ENCODE results near the gene FMN1.

The FMN1 gene

GRCh38 chr15:33080006-33080405, 114.5 kb downstream of the FMN1 start:
- H3K4me2 ChIP-seq, result no peak overlapping the region
- H3K79me2 ChIP-seq (ENCODE audit: insufficient read depth, low read depth), result no peaks in the 10 kb centered on the region
- H3K27ac ChIP-seq, result no peak overlapping the region
- no peak overlapping the region for H3K9ac ChIP-seq
- H3K27me3 ChIP-seq (ENCODE audit: insufficient read depth, low read depth), result no peaks in the 10 kb centered on the region
- H4K20me1 ChIP-seq (ENCODE audit: insufficient read depth), result no peaks in the 10 kb centered on the region
- no peaks in the 10 kb centered on the region for H3K4me1 ChIP-seq (ENCODE audit: low read depth, poor library complexity, severe bottlenecking)
- no peak for TF ChIP-seq CTCF (conservative IDR thresholded peaks at IDR 0.05; ENCODE audit: low read depth, low read length)
- H3K4me3 ChIP-seq (IDR thresholded peaks at IDR 0.05; ENCODE audit: insufficient read depth, low read depth, low read length), result no peak overlapping the region
- H3K36me3 ChIP-seq (ENCODE audit: insufficient read depth), result no peaks in the 10 kb centered on the region
- H2AFZ ChIP-seq (ENCODE audit: low read depth), result no peak overlapping the region

GRCh38 chr15:33078607-33079006, 115.9 kb downstream of the FMN1 start:
- no peak for TF ChIP-seq CTCF (conservative IDR thresholded peaks at IDR 0.05; ENCODE audit: low read depth, low read length)
- Histone ChIP-seq H4K20me1 (ENCODE audit: insufficient read depth) (no peaks in the 10 kb centered on the region), H3K4me2 (no peak overlapping the region), H3K4me3 (IDR thresholded peaks at IDR 0.05; ENCODE audit: insufficient read depth, low read depth, low read length) (no peak overlapping the region), H3K36me3 (ENCODE audit: insufficient read depth) (no peaks in the 10 kb centered on the region), H2AFZ (ENCODE audit: low read depth) (no peak overlapping the region), H3K27me3 (ENCODE audit: insufficient read depth, low read depth) (no peaks in the 10 kb centered on the region), H3K9ac (no peak overlapping the region), H3K27ac (no peak overlapping the region), H3K79me2 (ENCODE audit: insufficient read depth, low read depth) (no peaks in the 10 kb centered on the region), H3K4me1 (ENCODE audit: low read depth, poor library complexity, severe bottlenecking) (no peaks in the 10 kb centered on the region)

GRCh38 chr15:33076937-33077336, 117.6 kb downstream of the FMN1 start:
- H3K36me3 ChIP-seq (ENCODE audit: insufficient read depth), result no peaks in the 10 kb centered on the region
- no peaks in the 10 kb centered on the region for H3K4me1 ChIP-seq (ENCODE audit: low read depth, poor library complexity, severe bottlenecking)
- no peak overlapping the region for H3K4me2 ChIP-seq
- H2AFZ ChIP-seq (ENCODE audit: low read depth), result no peak overlapping the region
- no peak overlapping the region for H3K9ac ChIP-seq
- no peaks in the 10 kb centered on the region for H3K79me2 ChIP-seq (ENCODE audit: insufficient read depth, low read depth)
- TF ChIP-seq CTCF (conservative IDR thresholded peaks at IDR 0.05; ENCODE audit: low read depth, low read length), result no peak
- H3K27me3 ChIP-seq (ENCODE audit: insufficient read depth, low read depth), result no peaks in the 10 kb centered on the region
- H3K27ac ChIP-seq, result no peak overlapping the region
- no peak overlapping the region for H3K4me3 ChIP-seq (IDR thresholded peaks at IDR 0.05; ENCODE audit: insufficient read depth, low read depth, low read length)
- H4K20me1 ChIP-seq (ENCODE audit: insufficient read depth), result no peaks in the 10 kb centered on the region

GRCh38 chr15:33074942-33075341, 119.6 kb downstream of the FMN1 start:
- H3K9ac ChIP-seq, result no peak overlapping the region
- H3K4me3 ChIP-seq (IDR thresholded peaks at IDR 0.05; ENCODE audit: insufficient read depth, low read depth, low read length), result no peak overlapping the region
- no peaks in the 10 kb centered on the region for H3K4me1 ChIP-seq (ENCODE audit: low read depth, poor library complexity, severe bottlenecking)
- no peak overlapping the region for H2AFZ ChIP-seq (ENCODE audit: low read depth)
- no peaks in the 10 kb centered on the region for H3K27me3 ChIP-seq (ENCODE audit: insufficient read depth, low read depth)
- no peak for TF ChIP-seq CTCF (conservative IDR thresholded peaks at IDR 0.05; ENCODE audit: low read depth, low read length)
- no peaks in the 10 kb centered on the region for H4K20me1 ChIP-seq (ENCODE audit: insufficient read depth)
- H3K36me3 ChIP-seq (ENCODE audit: insufficient read depth), result no peaks in the 10 kb centered on the region
- no peak overlapping the region for H3K27ac ChIP-seq
- no peaks in the 10 kb centered on the region for H3K79me2 ChIP-seq (ENCODE audit: insufficient read depth, low read depth)
- no peak overlapping the region for H3K4me2 ChIP-seq

GRCh38 chr15:33074212-33074611, 120.3 kb downstream of the FMN1 start:
- no peaks in the 10 kb centered on the region for H3K79me2 ChIP-seq (ENCODE audit: insufficient read depth, low read depth)
- H3K4me1 ChIP-seq (ENCODE audit: low read depth, poor library complexity, severe bottlenecking), result peaks cover 6% of the 10 kb centered on the region
- H3K4me2 ChIP-seq, result no peak overlapping the region
- H3K27me3 ChIP-seq (ENCODE audit: insufficient read depth, low read depth), result no peaks in the 10 kb centered on the region
- H4K20me1 ChIP-seq (ENCODE audit: insufficient read depth), result no peaks in the 10 kb centered on the region
- no peaks in the 10 kb centered on the region for H3K36me3 ChIP-seq (ENCODE audit: insufficient read depth)
- no peak overlapping the region for H3K9ac ChIP-seq
- no peak overlapping the region for H3K27ac ChIP-seq
- no peak overlapping the region for H3K4me3 ChIP-seq (IDR thresholded peaks at IDR 0.05; ENCODE audit: insufficient read depth, low read depth, low read length)
- no peak overlapping the region for H2AFZ ChIP-seq (ENCODE audit: low read depth)
- TF ChIP-seq CTCF (conservative IDR thresholded peaks at IDR 0.05; ENCODE audit: low read depth, low read length), result no peak
